ENCODE results near the gene C14orf93. TPM values are rescaled to one million over a fixed set of nuclear protein-coding genes. Genes with fewer than 3 reads are reported as not detected.

The C14orf93 gene
- total RNA-seq, 6 experiments from 2014 or later = 3.6 to 7.0 (median 5.7) TPM

GRCh38 chr14:23047034-23047634, 37.2 kb upstream of the C14orf93 start:
- DNase-seq = no peak
- no peaks in the 10 kb centered on the region for H3K9me3 Mint-ChIP-seq

GRCh38 chr14:23045419-23046357, 35.7 kb upstream of the C14orf93 start:
- TF ChIP-seq CTCF (IDR thresholded peaks at IDR 0.05) = no peak
- Mint-ChIP-seq H3K4me1 (ENCODE audit: low read depth) (peaks cover 32% of the 10 kb centered on the region), H3K27me3 (ENCODE audit: insufficient read depth) (peaks cover 5% of the 10 kb centered on the region), H3K27ac (no peak overlapping the region), H3K36me3 (ENCODE audit: low read depth) (peaks cover 5% of the 10 kb centered on the region; the same call in 1 of the 2 replicates), H3K4me3 (no peak overlapping the region), H3K9me3 (no peaks in the 10 kb centered on the region)
- DNase-seq = no peak

More at GRCh38 chr14:23047034-23047634, 37.2 kb upstream of the C14orf93 start:
- Mint-ChIP-seq H3K36me3 (ENCODE audit: low read depth) (peaks cover 5% of the 10 kb centered on the region; the same call in 1 of the 2 replicates), H3K27me3 (ENCODE audit: insufficient read depth) (peaks cover 3% of the 10 kb centered on the region), H3K27ac (no peak overlapping the region), H3K4me3 (no peak overlapping the region), H3K4me1 (ENCODE audit: low read depth) (peaks cover 22% of the 10 kb centered on the region)
- TF ChIP-seq CTCF (IDR thresholded peaks at IDR 0.05) = no peak

GRCh38 chr14:23044840-23045239, 34.9 kb upstream of the C14orf93 start:
- peaks cover 32% of the 10 kb centered on the region for H3K4me1 Mint-ChIP-seq (ENCODE audit: low read depth)
- TF ChIP-seq CTCF (IDR thresholded peaks at IDR 0.05) = no peak
- no peak for DNase-seq
- H3K9me3 Mint-ChIP-seq = no peaks in the 10 kb centered on the region
- H3K27me3 Mint-ChIP-seq (ENCODE audit: insufficient read depth) = peaks cover 5% of the 10 kb centered on the region
- no peak overlapping the region for H3K27ac Mint-ChIP-seq
- no peak overlapping the region for H3K4me3 Mint-ChIP-seq
- H3K36me3 Mint-ChIP-seq (ENCODE audit: low read depth) = peaks cover 5% of the 10 kb centered on the region; the same call in 1 of the 2 replicates

GRCh38 chr14:23043754-23044153, 33.8 kb upstream of the C14orf93 start:
- TF ChIP-seq CTCF (IDR thresholded peaks at IDR 0.05) = no peak
- H3K27ac Mint-ChIP-seq = no peak overlapping the region
- peaks cover 5% of the 10 kb centered on the region for H3K27me3 Mint-ChIP-seq (ENCODE audit: insufficient read depth)
- H3K9me3 Mint-ChIP-seq = no peaks in the 10 kb centered on the region
- no peak overlapping the region for H3K4me3 Mint-ChIP-seq
- H3K36me3 Mint-ChIP-seq (ENCODE audit: low read depth) = peaks cover 5% of the 10 kb centered on the region; the same call in 1 of the 2 replicates
- DNase-seq = no peak
- peaks cover 32% of the 10 kb centered on the region for H3K4me1 Mint-ChIP-seq (ENCODE audit: low read depth)

- TF ChIP-seq CTCF (IDR thresholded peaks at IDR 0.05) = no peak
Observed at GRCh38 chr14:23043145-23043544, 33.2 kb upstream of the C14orf93 start.

More at GRCh38 chr14:23043145-23043544, 33.2 kb upstream of the C14orf93 start:
- Mint-ChIP-seq H3K9me3 (no peaks in the 10 kb centered on the region), H3K4me3 (no peak overlapping the region), H3K27ac (no peak overlapping the region), H3K27me3 (ENCODE audit: insufficient read depth) (peaks cover 6% of the 10 kb centered on the region), H3K36me3 (ENCODE audit: low read depth) (peaks cover 5% of the 10 kb centered on the region; the same call in 1 of the 2 replicates), H3K4me1 (ENCODE audit: low read depth) (peaks cover 32% of the 10 kb centered on the region)
- no peak for DNase-seq
